Activated CD8-positive, alpha-beta T cell treated with anti-CD3 and anti-CD28 coated beads for 36 hours (primary cell): ENCODE measurements around the gene ADGRA1. TPM values are rescaled to one million over a fixed set of nuclear protein-coding genes. Genes with fewer than 3 reads are reported as not detected.

Experiments used
- ATAC-seq: fragments of 200-7000 bp; cut with Tn5 transposase; one replicate; pipeline ENCODE4 v1.10.0; 2021; ENCODE audit warnings: mild to moderate bottlenecking, moderate library complexity
- CTCF ChIA-PET: fragments of 350-600 bp; sonication (Branson Sonifier 250); formaldehyde crosslinking; loops from one replicate; lab custom pipeline; 2021; ENCODE audit warnings: antibody characterized with exemption; lab: Charles Lee
- POLR2A ChIA-PET: fragments of 350-600 bp; sonication (Branson Sonifier 250); formaldehyde crosslinking; loops from one replicate; lab custom pipeline; 2021; ENCODE audit warnings: antibody characterized with exemption; lab: Charles Lee
- DNase-seq: peaks from one replicate; pipeline ENCODE4 v3.0.0-alpha.2; 2020
- H3K27ac Mint-ChIP-seq: one replicate; pipeline ENCODE4 v1.8.0; 2021; ENCODE audit warnings: mild to moderate bottlenecking, mixed read lengths
- H3K27me3 Mint-ChIP-seq: one replicate; pipeline ENCODE4 v1.8.0; 2021; ENCODE audit warnings: mixed read lengths
- H3K36me3 Mint-ChIP-seq: one replicate; pipeline ENCODE4 v1.8.0; 2021; ENCODE audit warnings: low read depth, mixed read lengths
- H3K4me1 Mint-ChIP-seq: one replicate; pipeline ENCODE4 v1.8.0; 2021; ENCODE audit warnings: low read depth, mixed read lengths
- H3K4me3 Mint-ChIP-seq: one replicate; pipeline ENCODE4 v1.8.0; 2021; ENCODE audit warnings: mild to moderate bottlenecking, moderate library complexity, mixed read lengths
- H3K9me3 Mint-ChIP-seq: one replicate; pipeline ENCODE4 v1.8.0; 2021; ENCODE audit warnings: mixed read lengths
- intact Hi-C: fragments of 100-400 bp; cut with micrococcal nuclease; formaldehyde crosslinking; loops from one replicate; pipeline ENCODE4 v1.10.0; 2022
- total RNA-seq, 2 experiments: library from RNA; stranded (reverse); gene quantifications; one replicate each; pipeline ENCODE4 v1.2.3, GENCODE V29; 2021
- TF ChIP-seq, protein P1 (sequence below): fragments of 200-600 bp; IDR thresholded peaks from one replicate; pipeline ENCODE4 v1.8.0; 2022; ENCODE audit warnings: antibody characterized with exemption, mild to moderate bottlenecking

The ADGRA1 gene
- total RNA-seq, 2 experiments from 2014 or later = not detected

DNA sequence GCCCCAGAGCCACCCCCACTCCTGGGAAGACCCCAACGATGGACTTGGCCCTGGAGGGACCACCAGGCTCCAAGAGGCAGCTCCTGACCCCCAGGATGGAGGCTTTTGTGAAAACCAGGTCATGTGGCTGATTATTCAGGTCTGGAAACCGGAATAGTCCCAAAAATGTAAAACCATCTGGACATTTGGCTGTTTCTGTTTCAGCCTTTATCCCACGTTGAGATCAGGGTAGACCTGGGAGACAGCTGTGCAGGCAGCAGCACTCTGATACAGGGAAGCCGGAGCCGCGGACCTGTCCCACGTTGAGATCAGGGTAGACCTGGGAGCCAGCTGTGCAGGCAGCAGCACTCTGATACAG is 7.1 kb upstream of the ADGRA1 start:
- no peak for ATAC-seq
- H3K4me3 Mint-ChIP-seq = no peak overlapping the region
- H3K27me3 Mint-ChIP-seq = peaks cover 2% of the 10 kb centered on the region
- H3K9me3 Mint-ChIP-seq = no peaks in the 10 kb centered on the region
- TF ChIP-seq, protein P1, sequence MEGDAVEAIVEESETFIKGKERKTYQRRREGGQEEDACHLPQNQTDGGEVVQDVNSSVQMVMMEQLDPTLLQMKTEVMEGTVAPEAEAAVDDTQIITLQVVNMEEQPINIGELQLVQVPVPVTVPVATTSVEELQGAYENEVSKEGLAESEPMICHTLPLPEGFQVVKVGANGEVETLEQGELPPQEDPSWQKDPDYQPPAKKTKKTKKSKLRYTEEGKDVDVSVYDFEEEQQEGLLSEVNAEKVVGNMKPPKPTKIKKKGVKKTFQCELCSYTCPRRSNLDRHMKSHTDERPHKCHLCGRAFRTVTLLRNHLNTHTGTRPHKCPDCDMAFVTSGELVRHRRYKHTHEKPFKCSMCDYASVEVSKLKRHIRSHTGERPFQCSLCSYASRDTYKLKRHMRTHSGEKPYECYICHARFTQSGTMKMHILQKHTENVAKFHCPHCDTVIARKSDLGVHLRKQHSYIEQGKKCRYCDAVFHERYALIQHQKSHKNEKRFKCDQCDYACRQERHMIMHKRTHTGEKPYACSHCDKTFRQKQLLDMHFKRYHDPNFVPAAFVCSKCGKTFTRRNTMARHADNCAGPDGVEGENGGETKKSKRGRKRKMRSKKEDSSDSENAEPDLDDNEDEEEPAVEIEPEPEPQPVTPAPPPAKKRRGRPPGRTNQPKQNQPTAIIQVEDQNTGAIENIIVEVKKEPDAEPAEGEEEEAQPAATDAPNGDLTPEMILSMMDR = no peak
- POLR2A ChIA-PET = no interaction called here
- CTCF ChIA-PET = no interaction called here
- intact Hi-C loops = no loop called here
- H3K36me3 Mint-ChIP-seq = no peaks in the 10 kb centered on the region
- H3K4me1 Mint-ChIP-seq = no peaks in the 10 kb centered on the region
- no peak for DNase-seq
- H3K27ac Mint-ChIP-seq = no peak overlapping the region

DNA sequence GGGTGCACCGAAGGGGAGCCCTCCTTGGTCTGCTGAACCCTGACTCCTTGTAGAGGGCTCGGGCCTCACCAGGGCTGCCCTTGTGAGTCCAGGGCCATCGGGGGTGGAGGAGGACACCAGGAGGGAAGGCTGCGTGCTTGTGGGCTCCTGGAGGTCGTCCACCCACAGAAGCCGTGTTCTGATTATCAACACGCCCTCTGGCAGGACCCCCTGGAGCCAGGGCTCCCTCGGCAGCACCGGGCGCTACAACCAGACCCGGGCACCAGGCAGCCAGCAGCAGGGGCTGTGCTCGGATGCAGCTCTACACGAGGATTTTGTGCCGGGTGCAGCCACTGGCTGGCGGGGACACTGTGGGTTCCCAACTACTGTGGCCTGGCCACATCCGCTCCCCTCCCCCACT is 6.1 kb upstream of the ADGRA1 start:
- intact Hi-C loops = no loop called here
- H3K36me3 Mint-ChIP-seq = no peaks in the 10 kb centered on the region
- ATAC-seq = no peak
- no peaks in the 10 kb centered on the region for H3K4me1 Mint-ChIP-seq
- no peak overlapping the region for H3K27ac Mint-ChIP-seq
- no peak overlapping the region for H3K4me3 Mint-ChIP-seq
- ChIA-PET CTCF (no interaction called here), POLR2A (no interaction called here)
- peaks cover 3% of the 10 kb centered on the region for H3K27me3 Mint-ChIP-seq
- no peaks in the 10 kb centered on the region for H3K9me3 Mint-ChIP-seq
- TF ChIP-seq, protein P1 = no peak
- no peak for DNase-seq

DNA sequence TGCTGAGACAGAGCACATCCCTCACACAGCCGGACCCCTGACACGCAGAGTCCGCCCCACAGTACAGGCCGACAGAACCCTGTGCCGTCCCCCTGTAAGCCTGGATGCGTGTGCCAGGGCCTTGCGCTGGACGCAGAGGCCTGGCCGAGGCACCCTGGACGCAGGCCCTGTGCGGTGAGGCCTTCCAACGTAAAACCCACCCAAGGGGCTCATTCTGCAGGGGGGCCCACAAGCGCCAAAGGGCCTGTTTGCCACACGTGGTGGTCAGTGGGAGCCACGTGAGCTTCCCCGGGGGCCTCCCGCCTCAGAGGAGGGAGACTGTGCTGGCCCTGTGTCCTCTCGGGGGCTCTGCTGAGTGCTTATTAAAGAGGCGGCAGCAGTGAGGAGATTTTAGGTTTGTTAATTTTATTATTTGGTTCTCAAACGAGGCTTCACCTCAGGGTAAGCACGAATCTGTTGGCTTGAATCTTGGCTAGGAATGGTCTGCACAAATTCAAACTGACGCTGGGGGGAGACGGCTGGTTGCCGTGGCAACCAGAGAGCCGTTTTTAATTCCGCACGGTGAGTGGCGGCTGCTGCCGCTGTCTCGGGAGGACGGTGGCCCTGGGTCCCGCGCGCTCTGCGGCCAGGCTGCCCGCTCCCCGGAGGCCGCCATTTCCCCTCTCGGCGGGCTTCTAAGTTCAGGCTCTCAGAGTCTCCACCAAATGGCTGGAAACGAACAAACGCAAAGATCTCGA is 4.9 kb upstream of the ADGRA1 start:
- Mint-ChIP-seq H3K9me3 (no peaks in the 10 kb centered on the region), H3K4me3 (no peak overlapping the region), H3K27ac (no peak overlapping the region), H3K27me3 (peaks cover 9% of the 10 kb centered on the region), H3K4me1 (no peaks in the 10 kb centered on the region), H3K36me3 (no peaks in the 10 kb centered on the region)
- ChIA-PET CTCF (no interaction called here), POLR2A (interaction anchor here (0.5 kb wide), 1 partner anchor 379 kb away, joined by 3 read pairs; no protein-coding TSS in a partner anchor)
- TF ChIP-seq, protein P1 = no peak
- DNase-seq = no peak
- ATAC-seq = no peak
- intact Hi-C loops = no loop called here

DNA sequence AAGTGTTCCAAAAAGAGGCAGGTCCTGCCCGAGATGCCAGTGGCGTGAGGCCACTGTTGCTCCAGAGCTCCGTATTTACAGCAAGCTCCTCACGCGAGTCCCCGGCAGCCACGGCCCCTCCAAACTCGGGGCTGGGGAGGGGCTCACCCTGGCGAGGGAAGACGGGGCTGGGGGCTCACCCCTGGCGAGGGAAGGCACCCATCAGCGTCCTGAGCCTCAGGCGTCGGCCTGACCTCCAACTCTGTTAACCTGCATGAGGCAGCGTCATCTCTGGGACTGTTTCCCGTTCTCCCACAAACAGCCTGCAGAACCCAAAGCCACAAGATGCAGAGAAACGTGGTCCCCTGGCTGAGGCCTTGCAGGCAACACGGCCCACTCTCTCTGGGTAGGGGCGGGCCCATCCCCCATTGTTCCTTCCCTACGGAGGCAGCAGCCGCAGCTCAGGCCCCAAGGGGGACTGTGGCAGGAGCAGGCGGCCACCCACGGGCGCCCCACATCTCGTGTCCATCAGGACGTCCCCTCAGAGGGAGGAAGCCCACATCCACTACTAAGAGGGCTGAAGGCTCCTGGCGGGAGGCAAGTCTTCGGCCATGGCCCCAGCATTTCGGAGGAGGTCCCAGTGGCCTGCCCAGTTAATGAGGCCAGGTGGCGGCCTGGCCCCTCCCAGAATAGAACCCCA is 4.2 kb upstream of the ADGRA1 start:
- CTCF ChIA-PET = no interaction called here
- ATAC-seq = no peak
- Mint-ChIP-seq H3K27ac (no peak overlapping the region), H3K4me3 (no peak overlapping the region), H3K9me3 (no peaks in the 10 kb centered on the region), H3K27me3 (peaks cover 9% of the 10 kb centered on the region), H3K36me3 (no peaks in the 10 kb centered on the region), H3K4me1 (no peaks in the 10 kb centered on the region)
- TF ChIP-seq, protein P1 = no peak
- no peak for DNase-seq
- POLR2A ChIA-PET = no interaction called here
- intact Hi-C loops = no loop called here

DNA sequence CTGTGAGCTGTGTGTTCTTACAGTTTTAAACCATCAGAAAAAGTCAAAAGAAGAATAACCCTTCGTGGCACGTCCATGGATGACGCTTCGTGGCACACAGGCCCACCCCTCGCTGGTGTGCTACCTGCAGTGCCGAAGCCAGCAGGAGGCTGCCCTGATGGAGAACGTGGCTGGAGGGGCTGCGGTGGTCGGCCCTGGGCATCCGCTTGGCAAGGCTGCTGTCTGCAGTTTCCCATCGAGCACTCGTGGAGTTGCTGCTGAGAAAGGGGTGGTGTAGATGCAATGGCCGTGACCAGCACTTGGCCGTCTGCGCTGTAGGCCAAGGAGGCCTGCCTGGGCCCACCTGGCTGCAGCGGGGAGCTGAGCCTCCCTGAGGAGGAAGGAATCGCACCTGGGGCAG is 3.2 kb upstream of the ADGRA1 start:
- H3K4me1 Mint-ChIP-seq = no peaks in the 10 kb centered on the region
- TF ChIP-seq, protein P1 = no peak
- no peak overlapping the region for H3K27ac Mint-ChIP-seq
- H3K36me3 Mint-ChIP-seq = no peaks in the 10 kb centered on the region
- no peak for DNase-seq
- ATAC-seq = no peak
- no peak overlapping the region for H3K4me3 Mint-ChIP-seq
- intact Hi-C loops = no loop called here
- H3K27me3 Mint-ChIP-seq = peaks cover 14% of the 10 kb centered on the region
- POLR2A ChIA-PET = no interaction called here
- CTCF ChIA-PET = no interaction called here
- H3K9me3 Mint-ChIP-seq = no peaks in the 10 kb centered on the region
